ENCODE results near the gene C17orf67.

The C17orf67 gene

GRCh38 chr17:56804454-56804853 lies 29.3 kb downstream of the C17orf67 start:
- no peak for DNase-seq

GRCh38 chr17:56803071-56803470 lies 30.6 kb downstream of the C17orf67 start:
- DNase-seq, result no peak

- DNase-seq, result no peak
Measured at GRCh38 chr17:56801459-56802178, 32.1 kb downstream of the C17orf67 start.

GRCh38 chr17:56798916-56799315 lies 34.8 kb downstream of the C17orf67 start:
- no peak for DNase-seq

GRCh38 chr17:56796536-56796935 lies 37.2 kb downstream of the C17orf67 start:
- no peak for DNase-seq

- DNase-seq, result no peak
Measured at GRCh38 chr17:56795221-56795865, 38.4 kb downstream of the C17orf67 start.

GRCh38 chr17:56793957-56794356 lies 39.8 kb downstream of the C17orf67 start:
- no peak for DNase-seq

GRCh38 chr17:56793531-56793930 lies 40.2 kb downstream of the C17orf67 start:
- no peak for DNase-seq

- no peak for DNase-seq
Measured at GRCh38 chr17:56792267-56792666, 41.5 kb downstream of the C17orf67 start.

GRCh38 chr17:56786989-56787482 lies 46.7 kb downstream of the C17orf67 start:
- no peak for DNase-seq

GRCh38 chr17:56785997-56786680 lies 47.6 kb downstream of the C17orf67 start:
- no peak for DNase-seq

- DNase-seq, result no peak
Measured at GRCh38 chr17:56785405-56785804, 48.3 kb downstream of the C17orf67 start.

- DNase-seq, result no peak
Measured at GRCh38 chr17:56782338-56782737, 51.4 kb downstream of the C17orf67 start.

- no peak for DNase-seq
Measured at GRCh38 chr17:56781906-56782305, 51.8 kb downstream of the C17orf67 start.

- peak; percentile 36 for DNase-seq
Measured at GRCh38 chr17:56779898-56780777, 53.6 kb downstream of the C17orf67 start.

- DNase-seq, result no peak
Measured at GRCh38 chr17:56779322-56779721, 54.4 kb downstream of the C17orf67 start.

- DNase-seq, result no peak
Measured at GRCh38 chr17:56778898-56779297, 54.8 kb downstream of the C17orf67 start.

- no peak for DNase-seq
Measured at GRCh38 chr17:56777859-56778258, 55.9 kb downstream of the C17orf67 start.

GRCh38 chr17:56774650-56775049 lies 59.1 kb downstream of the C17orf67 start:
- DNase-seq, result no peak

- DNase-seq, result no peak
Measured at GRCh38 chr17:56773124-56773523, 60.6 kb downstream of the C17orf67 start.

- no peak for DNase-seq
Measured at GRCh38 chr17:56772442-56772841, 61.3 kb downstream of the C17orf67 start.

GRCh38 chr17:56771975-56772374 lies 61.7 kb downstream of the C17orf67 start:
- no peak for DNase-seq

GRCh38 chr17:56771563-56771962 lies 62.2 kb downstream of the C17orf67 start:
- no peak for DNase-seq

Measured in NCI-H510A (cell line).